Neural progenitor cell (in vitro differentiated cells): Measurements from ENCODE around the gene ALK. TPM values are rescaled to one million over a fixed set of nuclear protein-coding genes. Genes with fewer than 3 reads are reported as not detected.

Experiments
- DNase-seq: peaks from one replicate; pipeline ENCODE4 v3.0.0-alpha.2; 2016; ENCODE audit warnings: low spot score
- H2AFZ ChIP-seq: fragments of 200-600 bp; sonication (generic); replicated peaks from 2 replicates; pipeline ENCODE4 v1.6.1; 2016; ENCODE audit warnings: antibody characterized with exemption
- H3F3A ChIP-seq: fragments of 200-600 bp; sonication (generic); 2 replicates; pipeline ENCODE4 v1.6.1; 2016; ENCODE audit warnings: antibody characterized with exemption, low read depth
- H3K27ac ChIP-seq: fragments of 200-600 bp; sonication (generic); 2 replicates; pipeline ENCODE4 v1.5.1; 2016; ENCODE audit warnings: mild to moderate bottlenecking
- H3K27me3 ChIP-seq: fragments of 200-600 bp; sonication (generic); 2 replicates; pipeline ENCODE4 v1.6.1; 2016; ENCODE audit warnings: mild to moderate bottlenecking, moderate library complexity
- H3K36me3 ChIP-seq: fragments of 200-600 bp; sonication (generic); 2 replicates; pipeline ENCODE4 v1.5.1; 2016
- H3K4me1 ChIP-seq: fragments of 200-600 bp; sonication (generic); 2 replicates; pipeline ENCODE4 v1.6.1; 2016; ENCODE audit warnings: mixed run types
- H3K4me2 ChIP-seq: fragments of 200-600 bp; sonication (generic); 2 replicates; pipeline ENCODE4 v1.6.1; 2016
- H3K4me3 ChIP-seq: fragments of 200-600 bp; sonication (generic); 2 replicates; pipeline ENCODE4 v1.5.1; 2016
- H3K79me2 ChIP-seq: fragments of 200-600 bp; sonication (generic); 2 replicates; pipeline ENCODE4 v1.6.1; 2016; ENCODE audit warnings: low read depth
- H3K9ac ChIP-seq: fragments of 200-600 bp; sonication (generic); 2 replicates; pipeline ENCODE4 v1.6.1; 2016
- H3K9me3 ChIP-seq: fragments of 200-600 bp; sonication (generic); 2 replicates; pipeline ENCODE4 v1.5.1; 2016; ENCODE audit warnings: low read depth
- H4K20me1 ChIP-seq: fragments of 200-600 bp; sonication (generic); 2 replicates; pipeline ENCODE4 v1.6.1; 2016; ENCODE audit warnings: low read depth
- H3K27ac Mint-ChIP-seq: 3 replicates; pipeline ENCODE4 v1.8.0; 2021; ENCODE audit warnings: mixed read lengths
- H3K27me3 Mint-ChIP-seq: 2 replicates; pipeline ENCODE4 v1.8.0; 2022; ENCODE audit warnings: low read depth, mild to moderate bottlenecking, inconsistent platforms, moderate library complexity, mixed read lengths; ENCODE audit not compliant: insufficient read depth
- H3K36me3 Mint-ChIP-seq: 3 replicates; pipeline ENCODE4 v1.8.0; 2021; ENCODE audit warnings: mixed read lengths
- H3K4me1 Mint-ChIP-seq: 3 replicates; pipeline ENCODE4 v1.8.0; 2021; ENCODE audit warnings: mixed read lengths
- H3K4me3 Mint-ChIP-seq: 3 replicates; pipeline ENCODE4 v1.8.0; 2021; ENCODE audit warnings: mild to moderate bottlenecking, moderate library complexity, mixed read lengths
- H3K9me3 Mint-ChIP-seq: 3 replicates; pipeline ENCODE4 v1.8.0; 2020; ENCODE audit warnings: mixed read lengths
- CTCF ChIP-seq: fragments of 200-600 bp; sonication (generic); IDR thresholded peaks from 2 replicates; pipeline ENCODE4 v1.5.1; 2017; ENCODE audit warnings: antibody characterized with exemption, mild to moderate bottlenecking
- EZH2 ChIP-seq: fragments of 200-600 bp; sonication (generic); IDR thresholded peaks from 2 replicates; pipeline ENCODE4 v1.6.1; 2017; ENCODE audit warnings: antibody characterized with exemption, mild to moderate bottlenecking, moderate library complexity
- EZH2phosphoT487 ChIP-seq: fragments of 200-600 bp; sonication (generic); IDR thresholded peaks from 2 replicates; pipeline ENCODE4 v1.6.1; 2017; ENCODE audit warnings: antibody characterized with exemption
- total RNA-seq: library from RNA; depleted of rRNA; stranded (reverse); fragments of >200 nt; gene quantifications from 2 replicates; pipeline ENCODE4 v1.2.3, GENCODE V29; 2015; ENCODE audit warnings: low replicate concordance

The ALK gene
- total RNA-seq, 1 donor from 2014 or later: not detected

DNA sequence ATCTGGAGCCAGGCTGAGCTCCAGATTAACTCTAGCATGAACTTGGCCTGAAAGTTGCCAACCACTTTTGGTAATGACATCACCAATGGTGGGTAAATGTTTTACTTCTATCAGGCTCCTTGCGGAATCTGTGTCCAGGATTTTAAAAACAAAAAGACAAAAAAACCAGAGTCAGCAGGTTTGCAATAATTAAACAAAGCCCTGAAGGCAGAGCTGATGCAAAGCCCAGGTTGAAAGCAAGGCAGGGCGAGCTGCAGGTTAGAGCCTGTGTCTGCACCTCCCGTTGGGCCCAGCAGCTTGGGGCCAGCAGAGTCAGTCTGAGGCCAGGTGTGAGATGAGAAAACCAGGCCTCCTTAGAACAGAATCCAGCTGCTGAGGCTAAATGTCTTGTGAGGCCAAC lies 29.1 kb upstream of the ALK start:
- no peaks in the 10 kb centered on the region for H3K79me2 ChIP-seq
- no peaks in the 10 kb centered on the region for H3K36me3 ChIP-seq
- no peak for TF ChIP-seq EZH2
- TF ChIP-seq EZH2phosphoT487: no peak
- no peak for TF ChIP-seq CTCF
- no peaks in the 10 kb centered on the region for H3F3A ChIP-seq
- no peak overlapping the region for H2AFZ ChIP-seq
- no peak overlapping the region for H3K4me2 ChIP-seq
- Mint-ChIP-seq H3K36me3 (no peaks in the 10 kb centered on the region), H3K27ac (no peak overlapping the region), H3K9me3 (no peaks in the 10 kb centered on the region), H3K4me3 (no peak overlapping the region), H3K4me1 (peaks cover 2% of the 10 kb centered on the region), H3K27me3 (no peaks in the 10 kb centered on the region)
- H3K27me3 ChIP-seq: no peaks in the 10 kb centered on the region
- H3K4me1 ChIP-seq: peaks cover 9% of the 10 kb centered on the region
- H3K4me3 ChIP-seq: no peak overlapping the region
- H4K20me1 ChIP-seq: no peaks in the 10 kb centered on the region
- DNase-seq: no peak
- no peak overlapping the region for H3K9ac ChIP-seq
- H3K9me3 ChIP-seq: no peaks in the 10 kb centered on the region
- H3K27ac ChIP-seq: no peak overlapping the region

- Mint-ChIP-seq H3K27me3 (peaks cover 7% of the 10 kb centered on the region), H3K4me3 (no peak overlapping the region), H3K27ac (no peak overlapping the region), H3K9me3 (no peaks in the 10 kb centered on the region), H3K36me3 (no peaks in the 10 kb centered on the region), H3K4me1 (peaks cover 2% of the 10 kb centered on the region)
- no peaks in the 10 kb centered on the region for H3K36me3 ChIP-seq
- H3K9ac ChIP-seq: no peak overlapping the region
- H3K4me2 ChIP-seq: no peak overlapping the region
- H3K4me1 ChIP-seq: peaks cover 9% of the 10 kb centered on the region
- H3K79me2 ChIP-seq: no peaks in the 10 kb centered on the region
- H3F3A ChIP-seq: no peaks in the 10 kb centered on the region
- TF ChIP-seq CTCF (no peak), EZH2phosphoT487 (no peak), EZH2 (no peak)
- H3K27me3 ChIP-seq: no peaks in the 10 kb centered on the region
- H3K27ac ChIP-seq: no peak overlapping the region
- no peaks in the 10 kb centered on the region for H3K9me3 ChIP-seq
- H2AFZ ChIP-seq: no peak overlapping the region
- H4K20me1 ChIP-seq: no peaks in the 10 kb centered on the region
- DNase-seq: no peak
- no peak overlapping the region for H3K4me3 ChIP-seq
Measured at GRCh38 chr2:29949042-29949441, 27.7 kb upstream of the ALK start.

DNA sequence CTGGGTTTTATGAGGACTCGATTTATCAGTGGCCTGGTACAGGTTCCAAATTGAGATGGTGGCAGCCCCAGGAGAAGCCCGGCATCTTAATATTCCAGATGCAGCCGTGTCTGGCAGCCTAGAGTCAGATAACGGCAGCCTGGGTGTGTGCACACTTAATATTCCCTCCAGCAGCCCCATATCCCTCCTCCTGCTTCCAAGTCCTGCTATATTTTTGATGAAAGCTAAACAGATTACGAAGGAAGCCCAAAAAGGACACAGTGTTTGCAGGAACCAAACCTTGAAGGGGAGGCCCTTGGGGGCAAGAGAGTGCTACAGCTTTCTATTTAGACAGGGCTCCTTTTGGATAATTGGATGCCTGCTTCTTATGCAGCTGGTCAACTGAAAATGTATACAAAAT lies 25.1 kb upstream of the ALK start:
- Histone ChIP-seq H3K36me3 (no peaks in the 10 kb centered on the region), H2AFZ (no peak overlapping the region), H3K79me2 (no peaks in the 10 kb centered on the region), H3K9ac (no peak overlapping the region), H3K4me1 (peaks cover 3% of the 10 kb centered on the region), H3K27me3 (no peaks in the 10 kb centered on the region), H3F3A (no peaks in the 10 kb centered on the region), H3K9me3 (no peaks in the 10 kb centered on the region), H3K4me3 (no peak overlapping the region), H3K27ac (no peak overlapping the region), H3K4me2 (no peak overlapping the region), H4K20me1 (no peaks in the 10 kb centered on the region)
- Mint-ChIP-seq H3K27ac (no peak overlapping the region), H3K36me3 (no peaks in the 10 kb centered on the region), H3K4me3 (no peak overlapping the region), H3K9me3 (no peaks in the 10 kb centered on the region), H3K27me3 (peaks cover 10% of the 10 kb centered on the region), H3K4me1 (no peaks in the 10 kb centered on the region)
- no peak for DNase-seq
- TF ChIP-seq EZH2: no peak
- TF ChIP-seq CTCF: no peak
- no peak for TF ChIP-seq EZH2phosphoT487

GRCh38 chr2:29942711-29943110 lies 21.3 kb upstream of the ALK start:
- Histone ChIP-seq H2AFZ (no peak overlapping the region), H3K9me3 (no peaks in the 10 kb centered on the region), H3K27me3 (no peaks in the 10 kb centered on the region), H3K9ac (no peak overlapping the region), H3K4me3 (no peak overlapping the region), H4K20me1 (no peaks in the 10 kb centered on the region), H3K79me2 (no peaks in the 10 kb centered on the region), H3K36me3 (no peaks in the 10 kb centered on the region), H3F3A (no peaks in the 10 kb centered on the region), H3K4me2 (no peak overlapping the region), H3K4me1 (peaks cover 10% of the 10 kb centered on the region), H3K27ac (no peak overlapping the region)
- TF ChIP-seq CTCF: no peak
- TF ChIP-seq EZH2: no peak
- TF ChIP-seq EZH2phosphoT487: no peak
- DNase-seq: no peak
- H3K4me1 Mint-ChIP-seq: peaks cover 2% of the 10 kb centered on the region
- no peak overlapping the region for H3K27ac Mint-ChIP-seq
- peaks cover 10% of the 10 kb centered on the region for H3K27me3 Mint-ChIP-seq
- H3K4me3 Mint-ChIP-seq: no peak overlapping the region
- H3K9me3 Mint-ChIP-seq: peaks cover 2% of the 10 kb centered on the region
- H3K36me3 Mint-ChIP-seq: no peaks in the 10 kb centered on the region
